GM23248 (cell line): ENCODE results near the gene RAI1. TPM values are rescaled to one million over a fixed set of nuclear protein-coding genes. Genes with fewer than 3 reads are reported as not detected.

ENCODE experiments used
- DNase-seq: peaks from one replicate; pipeline ENCODE4 v3.0.0-alpha.2; 2015
- H2AFZ ChIP-seq: fragments of 200-600 bp; sonication (generic); 2 replicates; pipeline ENCODE4 v1.6.1; 2016; ENCODE audit warnings: antibody characterized with exemption
- H3F3A ChIP-seq: fragments of 200-600 bp; sonication (generic); 2 replicates; pipeline ENCODE4 v1.6.1; 2016; ENCODE audit warnings: mild to moderate bottlenecking, antibody characterized with exemption, mixed run types; ENCODE audit not compliant: insufficient read depth
- H3K27ac ChIP-seq: fragments of 200-600 bp; sonication (generic); 2 replicates; pipeline ENCODE4 v1.5.1; 2016; ENCODE audit warnings: mild to moderate bottlenecking
- H3K27me3 ChIP-seq: fragments of 200-600 bp; sonication (generic); replicated peaks from 2 replicates; pipeline ENCODE4 v1.6.1; 2016; ENCODE audit warnings: mild to moderate bottlenecking; ENCODE audit not compliant: insufficient read depth
- H3K36me3 ChIP-seq: fragments of 200-600 bp; sonication (generic); 2 replicates; pipeline ENCODE4 v1.6.1; 2016; ENCODE audit warnings: low read depth, mild to moderate bottlenecking
- H3K4me1 ChIP-seq: fragments of 200-600 bp; sonication (generic); 2 replicates; pipeline ENCODE4 v1.6.1; 2016; ENCODE audit warnings: mild to moderate bottlenecking; ENCODE audit not compliant: insufficient read depth
- H3K4me2 ChIP-seq: fragments of 200-600 bp; sonication (generic); one replicate; pipeline ENCODE4 v1.6.1; 2016; ENCODE audit warnings: mild to moderate bottlenecking; ENCODE audit not compliant: unreplicated experiment
- H3K4me3 ChIP-seq: fragments of 200-600 bp; sonication (generic); 2 replicates; pipeline ENCODE4 v1.5.1; 2016; ENCODE audit warnings: mild to moderate bottlenecking
- H3K79me2 ChIP-seq: fragments of 200-600 bp; sonication (generic); 2 replicates; pipeline ENCODE4 v1.6.1; 2016; ENCODE audit warnings: mild to moderate bottlenecking; ENCODE audit not compliant: insufficient read depth
- H3K9ac ChIP-seq: fragments of 200-600 bp; sonication (generic); 2 replicates; pipeline ENCODE4 v1.6.1; 2016; ENCODE audit warnings: mild to moderate bottlenecking
- H3K9me2 ChIP-seq: fragments of 200-600 bp; sonication (generic); 2 replicates; pipeline ENCODE4 v1.6.1; 2016; ENCODE audit warnings: mixed run types, mild to moderate bottlenecking, moderate library complexity; ENCODE audit not compliant: insufficient read depth
- H3K9me3 ChIP-seq: fragments of 200-600 bp; sonication (generic); one replicate; pipeline ENCODE4 v1.6.1; 2017; ENCODE audit warnings: low read depth
- H4K20me1 ChIP-seq: fragments of 200-600 bp; sonication (generic); 2 replicates; pipeline ENCODE4 v1.6.0; 2016; ENCODE audit not compliant: insufficient read depth
- EZH2 ChIP-seq: fragments of 200-600 bp; sonication (generic); IDR thresholded peaks from 2 replicates; pipeline ENCODE4 v1.6.1; 2018; ENCODE audit warnings: antibody characterized with exemption, mild to moderate bottlenecking; ENCODE audit not compliant: insufficient read depth, poor library complexity, severe bottlenecking
- EZH2phosphoT487 ChIP-seq: fragments of 200-600 bp; sonication (generic); IDR thresholded peaks from 2 replicates; pipeline ENCODE4 v1.6.1; 2018; ENCODE audit warnings: antibody characterized with exemption, moderate library complexity, mild to moderate bottlenecking, low read depth; ENCODE audit not compliant: insufficient read depth
- WGBS, 2 experiments: methylation state at CpG; one replicate each; pipeline ENCODE4 v1.1.6; 2015 to 2017; ENCODE audit warnings: low lambda C conversion rate in 2 of 2, low coverage in 1 of 2; ENCODE audit errors: missing lambda C conversion rate in 2 of 2; 5-methylcytosine and 5-hydroxymethylcytosine counted together
- in situ Hi-C: fragments of 300-500 bp; cut with MboI; formaldehyde crosslinking; loops from 2 replicates; pipeline ENCODE4 v1.15.0; 2020
- polyA plus RNA-seq: library from polyadenylated mRNA; unstranded; fragments of >200 nt; fragmentation: Nextera tagmentation; extraction: Ambion mirVana; gene quantifications from 2 replicates; pipeline ENCODE4 v1.2.1, GENCODE V29; 2016
- total RNA-seq: library from RNA; depleted of rRNA; stranded (reverse); fragments of >200 nt; shearing (Covaris generic); gene quantifications from 2 replicates; pipeline ENCODE4 v1.2.3, GENCODE V29; 2014

The RAI1 gene
- total and polyA plus RNA-seq, 2 experiments from 2014 or later: 5.2 to 9.1 TPM

DNA sequence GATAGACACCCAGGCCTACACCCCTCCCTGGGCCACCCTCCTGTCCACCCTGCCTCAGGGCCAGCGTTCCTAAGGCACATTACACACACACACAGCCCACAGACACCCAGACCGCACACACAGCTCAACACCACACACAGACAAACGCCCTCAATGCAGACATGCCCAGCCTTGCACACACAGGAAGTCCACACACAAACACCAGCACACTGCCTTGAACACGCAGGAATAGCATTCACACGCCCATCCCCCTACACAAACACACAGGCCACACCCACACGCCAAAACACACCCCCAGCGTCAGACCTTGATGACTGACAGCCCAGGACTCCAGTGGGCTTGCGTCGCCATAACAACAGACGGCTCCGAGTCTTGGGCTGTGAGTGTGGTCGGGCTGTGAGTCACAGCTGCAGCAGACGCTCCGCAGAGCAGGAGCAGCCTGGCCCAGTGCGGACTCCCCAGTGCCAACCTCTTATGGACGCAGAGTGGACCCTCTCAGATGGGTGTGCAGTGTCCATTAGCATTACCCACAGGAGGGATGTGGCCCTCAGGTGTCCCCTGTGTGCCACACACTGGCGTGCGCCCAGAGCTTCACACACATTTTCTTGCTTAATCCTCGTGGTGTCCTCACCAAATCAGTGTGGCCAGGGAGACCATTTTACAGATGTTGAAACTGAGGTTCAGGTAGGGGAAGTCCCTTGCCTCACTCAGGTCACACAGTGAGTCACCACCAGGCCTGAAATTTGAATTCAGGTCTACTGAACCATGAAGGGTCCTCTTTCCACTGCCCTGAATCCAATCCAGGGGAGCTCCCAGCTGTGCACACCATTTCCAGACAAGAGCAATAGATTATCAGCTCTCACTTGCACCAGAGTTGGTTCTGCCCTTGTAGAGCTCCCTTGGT is 17.8 kb upstream of the RAI1 start:
- no peaks in the 10 kb centered on the region for H3K27me3 ChIP-seq
- H3K36me3 ChIP-seq: no peaks in the 10 kb centered on the region
- H3K9me2 ChIP-seq: no peaks in the 10 kb centered on the region
- TF ChIP-seq EZH2: no peak
- TF ChIP-seq EZH2phosphoT487: no peak
- H3K79me2 ChIP-seq: no peaks in the 10 kb centered on the region
- H3K4me3 ChIP-seq: no peak overlapping the region
- 0 out of 2 replicates have a peak overlapping the region, but pooled peaks have one; percentile 48 for H2AFZ ChIP-seq
- no peaks in the 10 kb centered on the region for H3F3A ChIP-seq
- no peak overlapping the region for H3K27ac ChIP-seq
- no peak overlapping the region for H3K9ac ChIP-seq
- H4K20me1 ChIP-seq: no peaks in the 10 kb centered on the region
- H3K4me1 ChIP-seq: no peaks in the 10 kb centered on the region
- 13 to 16% methylated on average over 19 of the region's 19 CpGs for WGBS, 2 experiments
- peak overlapping the region; percentile 8 for H3K4me2 ChIP-seq
- in situ Hi-C loops: no loop called here
- DNase-seq: peak; percentile 98
- H3K9me3 ChIP-seq: no peaks in the 10 kb centered on the region

- Histone ChIP-seq H3K27ac (no peak overlapping the region), H3K4me3 (no peak overlapping the region), H3K36me3 (no peaks in the 10 kb centered on the region), H3K9me3 (no peaks in the 10 kb centered on the region), H3K79me2 (no peaks in the 10 kb centered on the region), H3K4me2 (no peak overlapping the region), H3K9me2 (no peaks in the 10 kb centered on the region), H3K9ac (no peak overlapping the region), H4K20me1 (no peaks in the 10 kb centered on the region), H2AFZ (no peak overlapping the region), H3K4me1 (no peaks in the 10 kb centered on the region), H3K27me3 (no peaks in the 10 kb centered on the region), H3F3A (no peaks in the 10 kb centered on the region)
- no peak for TF ChIP-seq EZH2phosphoT487
- in situ Hi-C loops: no loop called here
- WGBS, 2 experiments: 77 to 90% methylated on average over 4 of the region's 4 CpGs
- DNase-seq: no peak
Observed at GRCh38 chr17:17664064-17664452, 17.2 kb upstream of the RAI1 start.

GRCh38 chr17:17665255-17665654 is 16.0 kb upstream of the RAI1 start:
- TF ChIP-seq EZH2phosphoT487 (no peak), EZH2 (no peak)
- H3K36me3 ChIP-seq: no peaks in the 10 kb centered on the region
- no peak for DNase-seq
- no peaks in the 10 kb centered on the region for H3F3A ChIP-seq
- no peak overlapping the region for H2AFZ ChIP-seq
- no peaks in the 10 kb centered on the region for H3K9me2 ChIP-seq
- H3K4me1 ChIP-seq: no peaks in the 10 kb centered on the region
- H3K27ac ChIP-seq: no peak overlapping the region
- H3K4me3 ChIP-seq: no peak overlapping the region
- no peaks in the 10 kb centered on the region for H3K79me2 ChIP-seq
- H3K9me3 ChIP-seq: no peaks in the 10 kb centered on the region
- no peaks in the 10 kb centered on the region for H3K27me3 ChIP-seq
- no peaks in the 10 kb centered on the region for H4K20me1 ChIP-seq
- 38 to 44% methylated on average over 6 of the region's 6 CpGs for WGBS, 2 experiments
- no peak overlapping the region for H3K9ac ChIP-seq
- in situ Hi-C loops: no loop called here
- H3K4me2 ChIP-seq: no peak overlapping the region

DNA sequence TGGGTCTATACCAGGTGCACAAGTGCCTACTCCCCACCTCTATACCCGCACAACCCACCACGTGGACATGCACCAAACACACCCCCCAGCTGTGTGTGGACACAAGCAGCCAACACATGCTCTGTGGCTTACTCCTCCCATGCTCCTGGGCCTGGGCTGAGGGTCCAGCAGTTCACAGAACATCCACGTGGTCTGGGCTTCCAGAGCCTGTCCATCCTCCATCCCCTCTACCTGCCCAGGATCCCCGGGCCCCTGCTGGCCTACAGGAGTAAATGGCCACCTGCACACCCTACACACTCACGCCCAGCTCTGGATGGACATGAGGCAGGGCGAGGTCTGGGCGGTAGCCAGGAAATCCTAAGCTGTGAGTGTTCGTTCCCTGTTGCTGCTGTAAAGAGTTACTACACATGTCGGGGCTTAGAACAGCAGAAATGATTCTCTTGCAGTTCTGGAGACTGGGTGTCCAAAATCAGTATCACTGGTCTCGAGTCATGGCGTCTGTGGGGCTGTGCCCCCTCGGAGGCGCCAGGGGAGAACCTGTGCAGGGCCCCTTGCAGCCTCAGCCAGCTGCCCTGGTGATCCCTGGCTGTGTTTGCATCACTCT is 15.0 kb upstream of the RAI1 start:
- H3K4me1 ChIP-seq: no peaks in the 10 kb centered on the region
- H3K36me3 ChIP-seq: no peaks in the 10 kb centered on the region
- H3K9me3 ChIP-seq: no peaks in the 10 kb centered on the region
- no peaks in the 10 kb centered on the region for H3K9me2 ChIP-seq
- no peaks in the 10 kb centered on the region for H3K79me2 ChIP-seq
- no peak overlapping the region for H2AFZ ChIP-seq
- H3K4me2 ChIP-seq: no peak overlapping the region
- H3K27me3 ChIP-seq: no peaks in the 10 kb centered on the region
- no peak overlapping the region for H3K4me3 ChIP-seq
- no peaks in the 10 kb centered on the region for H4K20me1 ChIP-seq
- DNase-seq: peak; percentile 87
- no peaks in the 10 kb centered on the region for H3F3A ChIP-seq
- no peak overlapping the region for H3K9ac ChIP-seq
- 50 to 52% methylated on average over 13 of the region's 13 CpGs for WGBS, 2 experiments
- H3K27ac ChIP-seq: no peak overlapping the region
- in situ Hi-C loops: no loop called here
- TF ChIP-seq EZH2: no peak
- no peak for TF ChIP-seq EZH2phosphoT487
